MV-4-11 (cell line): ENCODE results near the gene ENTPD8.
"Not testable (repeated sequence)": the region's sequence is repeated elsewhere in the genome, so short reads cannot be mapped to it uniquely, and the experiment has no call there.

ENCODE experiments used
- DNase-seq: peaks from one replicate; lab custom pipeline; 2025; lab: John Stamatoyannopoulos, UW

ENTPD8 gene

GRCh38 chr9:137476856-137477255 lies 35.7 kb upstream of the ENTPD8 start:
- DNase-seq: no peak

- no peak for DNase-seq
These were observed 34.5 kb upstream of the ENTPD8 start for GRCh38 chr9:137475666-137476065.

GRCh38 chr9:137474271-137474670 lies 33.1 kb upstream of the ENTPD8 start:
- DNase-seq: no peak

- DNase-seq: peak; percentile 64
These were observed 29.6 kb upstream of the ENTPD8 start for GRCh38 chr9:137470785-137471184.

GRCh38 chr9:137467896-137468295 lies 26.7 kb upstream of the ENTPD8 start:
- no peak for DNase-seq

- DNase-seq: no peak
These were observed 26.0 kb upstream of the ENTPD8 start for GRCh38 chr9:137467161-137467581.

- DNase-seq: not testable (repeated sequence)
These were observed 25.4 kb upstream of the ENTPD8 start for GRCh38 chr9:137466389-137467085.

GRCh38 chr9:137465720-137466388 lies 24.7 kb upstream of the ENTPD8 start:
- DNase-seq: no peak

GRCh38 chr9:137465000-137465719 lies 24.0 kb upstream of the ENTPD8 start:
- no peak for DNase-seq

GRCh38 chr9:137464291-137464999 lies 23.3 kb upstream of the ENTPD8 start:
- no peak for DNase-seq

GRCh38 chr9:137463931-137464290 lies 22.8 kb upstream of the ENTPD8 start:
- DNase-seq: no peak

- DNase-seq: no peak
These were observed 22.1 kb upstream of the ENTPD8 start for GRCh38 chr9:137462986-137463930.

- no peak for DNase-seq
These were observed 21.3 kb upstream of the ENTPD8 start for GRCh38 chr9:137462396-137462985.

- peak; percentile 67 for DNase-seq
These were observed 20.7 kb upstream of the ENTPD8 start for GRCh38 chr9:137461663-137462395.

GRCh38 chr9:137461316-137461662 lies 20.1 kb upstream of the ENTPD8 start:
- DNase-seq: no peak

GRCh38 chr9:137460363-137461315 lies 19.5 kb upstream of the ENTPD8 start:
- DNase-seq: no peak

- no peak for DNase-seq
These were observed 18.6 kb upstream of the ENTPD8 start for GRCh38 chr9:137459601-137460362.

- DNase-seq: peak; percentile 74
These were observed 18.0 kb upstream of the ENTPD8 start, which contains the start of gene NSMF for GRCh38 chr9:137459152-137459600. TSS of gene NSMF (minus strand) at chr9:137459334. CDS start at chr9:137459102, 232 bp downstream.
